ENCODE measurements around the gene CCNI. TPM values are rescaled to one million over a fixed set of nuclear protein-coding genes. Genes with fewer than 3 reads are reported as not detected.

CCNI gene, protein sequence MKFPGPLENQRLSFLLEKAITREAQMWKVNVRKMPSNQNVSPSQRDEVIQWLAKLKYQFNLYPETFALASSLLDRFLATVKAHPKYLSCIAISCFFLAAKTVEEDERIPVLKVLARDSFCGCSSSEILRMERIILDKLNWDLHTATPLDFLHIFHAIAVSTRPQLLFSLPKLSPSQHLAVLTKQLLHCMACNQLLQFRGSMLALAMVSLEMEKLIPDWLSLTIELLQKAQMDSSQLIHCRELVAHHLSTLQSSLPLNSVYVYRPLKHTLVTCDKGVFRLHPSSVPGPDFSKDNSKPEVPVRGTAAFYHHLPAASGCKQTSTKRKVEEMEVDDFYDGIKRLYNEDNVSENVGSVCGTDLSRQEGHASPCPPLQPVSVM
- total RNA-seq = 100 to 1,000 TPM; 132 to 220 (median 176) TPM

DNA sequence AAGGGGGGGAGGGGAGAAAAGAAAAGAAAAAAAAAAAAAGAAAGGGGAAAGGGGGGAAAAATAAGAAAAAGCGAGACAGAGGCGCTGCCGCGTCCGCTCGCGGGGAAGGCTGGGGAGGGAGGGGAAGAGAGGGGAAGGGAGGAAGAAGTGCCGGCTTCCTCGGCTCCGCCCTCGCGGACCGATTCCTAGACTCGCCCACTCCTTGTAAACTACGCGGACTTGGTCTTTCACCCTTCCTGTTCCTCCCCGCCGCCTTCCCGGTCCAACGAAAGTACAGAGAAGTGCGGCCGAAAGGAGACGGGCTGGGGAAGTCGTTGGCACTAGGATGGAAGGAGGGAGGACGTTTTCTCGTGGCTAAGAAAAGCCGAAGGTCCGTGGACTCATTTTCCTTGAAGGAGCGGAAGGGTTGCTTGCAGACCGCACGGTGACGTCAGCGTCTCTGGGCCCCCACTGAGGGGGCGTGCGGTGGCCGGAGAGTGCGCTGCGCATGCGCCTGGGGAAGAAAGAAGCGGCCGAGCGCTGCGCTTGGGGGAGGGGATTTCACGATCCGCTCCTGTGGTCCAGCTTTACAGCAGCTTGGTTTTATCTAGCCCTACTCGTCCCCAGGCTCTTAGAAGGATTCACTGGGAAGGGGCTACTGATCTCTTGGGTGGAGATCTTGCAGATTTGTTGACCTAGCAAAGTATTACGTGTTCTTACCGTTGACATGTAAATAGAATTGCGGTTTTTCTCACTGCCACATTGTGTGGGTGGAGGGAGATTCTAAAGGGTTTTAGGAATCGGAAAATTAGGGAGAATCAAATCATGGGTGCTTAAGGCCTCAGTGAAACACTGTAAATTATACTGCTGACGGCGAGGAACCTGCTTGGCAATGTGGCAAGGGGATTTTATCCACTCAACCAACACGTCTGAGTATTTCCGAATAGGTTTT is at the start of gene CCNI:
Gene CCNI (minus strand): TSS at position 121 of the 931 bp plus-strand sequence. CDS start 9,627 bp downstream, outside the sequence.
- peak; percentile 95 to 97 (median 97) for DNase-seq
- Histone ChIP-seq H3K27me3 (no peaks in the 10 kb centered on the region), H3K9me3 (no peaks in the 10 kb centered on the region), H3K27ac (peak within 1 kb of the TSS; percentile 96 to 100 (median 99)), H3K36me3 (no peaks in the 10 kb centered on the region), H3K4me1 (peaks cover 0 to 18% (median 1%) of the 10 kb centered on the region in 4 donors), H3K4me3 (peak within 1 kb of the TSS; percentile 69 to 95 (median 87))
- TF ChIP-seq, protein P1, sequence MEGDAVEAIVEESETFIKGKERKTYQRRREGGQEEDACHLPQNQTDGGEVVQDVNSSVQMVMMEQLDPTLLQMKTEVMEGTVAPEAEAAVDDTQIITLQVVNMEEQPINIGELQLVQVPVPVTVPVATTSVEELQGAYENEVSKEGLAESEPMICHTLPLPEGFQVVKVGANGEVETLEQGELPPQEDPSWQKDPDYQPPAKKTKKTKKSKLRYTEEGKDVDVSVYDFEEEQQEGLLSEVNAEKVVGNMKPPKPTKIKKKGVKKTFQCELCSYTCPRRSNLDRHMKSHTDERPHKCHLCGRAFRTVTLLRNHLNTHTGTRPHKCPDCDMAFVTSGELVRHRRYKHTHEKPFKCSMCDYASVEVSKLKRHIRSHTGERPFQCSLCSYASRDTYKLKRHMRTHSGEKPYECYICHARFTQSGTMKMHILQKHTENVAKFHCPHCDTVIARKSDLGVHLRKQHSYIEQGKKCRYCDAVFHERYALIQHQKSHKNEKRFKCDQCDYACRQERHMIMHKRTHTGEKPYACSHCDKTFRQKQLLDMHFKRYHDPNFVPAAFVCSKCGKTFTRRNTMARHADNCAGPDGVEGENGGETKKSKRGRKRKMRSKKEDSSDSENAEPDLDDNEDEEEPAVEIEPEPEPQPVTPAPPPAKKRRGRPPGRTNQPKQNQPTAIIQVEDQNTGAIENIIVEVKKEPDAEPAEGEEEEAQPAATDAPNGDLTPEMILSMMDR (IDR thresholded peaks at IDR 0.05) = peak in 1 of 6 experiments; percentile 4
- peak; percentile 52 to 71 for TF ChIP-seq POLR2A (IDR thresholded peaks at IDR 0.05)

DNA sequence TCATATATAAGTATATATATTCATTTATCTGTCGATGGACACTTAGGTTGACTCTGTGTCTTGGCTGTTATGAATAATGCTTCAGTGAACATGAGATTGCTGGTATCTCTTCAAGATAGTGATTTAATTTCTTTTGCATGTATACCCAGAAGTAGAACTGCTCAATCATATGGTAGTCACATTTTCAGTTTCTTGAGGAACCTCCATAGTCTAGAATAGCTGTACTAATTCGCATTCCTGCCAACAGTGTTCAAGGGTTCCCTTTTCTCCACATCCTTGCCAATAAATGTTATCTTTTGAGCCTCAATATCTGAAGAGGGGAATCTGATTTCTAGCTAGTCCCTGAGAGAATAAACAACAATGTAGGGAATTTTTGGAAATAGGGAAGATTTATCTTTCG is 48.8 kb upstream of the CCNI start:
- TF ChIP-seq, protein P1 (IDR thresholded peaks at IDR 0.05) = no peak
- no peak for TF ChIP-seq POLR2A (IDR thresholded peaks at IDR 0.05)
- Histone ChIP-seq H3K36me3 (no peaks in the 10 kb centered on the region), H3K9me3 (no peaks in the 10 kb centered on the region), H3K4me1 (peaks cover 0 to 4% (median 2%) of the 10 kb centered on the region in 4 donors), H3K27ac (no peak overlapping the region), H3K4me3 (no peak overlapping the region), H3K27me3 (no peaks in the 10 kb centered on the region)
- DNase-seq = no peak

DNA sequence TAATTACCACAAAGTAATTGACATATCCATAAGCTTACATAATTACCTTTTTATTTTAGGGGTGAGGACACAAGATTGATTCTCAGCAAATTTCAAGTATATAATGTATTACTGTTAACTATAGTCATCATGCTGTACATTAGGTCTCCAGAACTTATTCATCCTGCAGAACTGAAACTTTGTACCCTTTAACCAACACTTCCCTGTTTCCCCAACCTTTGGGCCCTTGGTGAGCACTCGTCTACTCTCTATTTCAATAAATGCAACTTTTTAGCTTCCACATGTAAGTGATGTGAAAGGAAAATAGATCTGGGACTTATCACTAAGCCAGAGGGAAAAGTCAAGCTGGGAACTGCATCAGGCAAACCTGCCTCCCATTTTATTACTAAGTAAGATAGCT is 47.6 kb upstream of the CCNI start:
- no peak for DNase-seq
- Histone ChIP-seq H3K36me3 (no peaks in the 10 kb centered on the region), H3K4me3 (no peak overlapping the region), H3K27me3 (no peaks in the 10 kb centered on the region), H3K9me3 (no peaks in the 10 kb centered on the region), H3K4me1 (peaks cover 0 to 4% (median 2%) of the 10 kb centered on the region in 4 donors), H3K27ac (no peak overlapping the region)
- TF ChIP-seq, protein P1 (IDR thresholded peaks at IDR 0.05) = no peak
- no peak for TF ChIP-seq POLR2A (IDR thresholded peaks at IDR 0.05)

DNA sequence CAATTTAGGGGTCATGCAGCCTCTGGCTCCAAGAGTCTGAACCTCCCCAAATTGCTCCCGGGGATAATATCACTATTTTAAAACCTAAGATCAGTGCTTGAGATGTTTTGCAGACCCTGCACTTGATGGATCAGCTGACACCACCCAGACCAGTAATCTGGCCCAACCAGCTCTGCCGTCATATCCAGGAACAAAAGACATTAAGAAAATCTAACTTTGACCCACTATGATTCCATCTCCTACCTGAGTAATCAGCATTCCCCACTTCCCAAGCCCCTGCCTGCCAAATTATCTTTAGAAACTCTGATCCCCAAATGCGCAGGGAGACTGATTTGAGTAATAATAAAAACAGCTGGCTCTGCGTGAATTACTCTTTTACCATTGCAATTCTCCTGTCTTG is 46.9 kb upstream of the CCNI start:
- TF ChIP-seq POLR2A (IDR thresholded peaks at IDR 0.05) = no peak
- TF ChIP-seq, protein P1 (IDR thresholded peaks at IDR 0.05) = no peak
- H3K27ac ChIP-seq = no peak overlapping the region
- H3K27me3 ChIP-seq = no peaks in the 10 kb centered on the region
- H3K9me3 ChIP-seq = no peaks in the 10 kb centered on the region
- H3K4me3 ChIP-seq = no peak overlapping the region
- H3K4me1 ChIP-seq = peaks cover 0 to 4% (median 0%) of the 10 kb centered on the region in 4 donors
- no peaks in the 10 kb centered on the region for H3K36me3 ChIP-seq
- no peak for DNase-seq

DNA sequence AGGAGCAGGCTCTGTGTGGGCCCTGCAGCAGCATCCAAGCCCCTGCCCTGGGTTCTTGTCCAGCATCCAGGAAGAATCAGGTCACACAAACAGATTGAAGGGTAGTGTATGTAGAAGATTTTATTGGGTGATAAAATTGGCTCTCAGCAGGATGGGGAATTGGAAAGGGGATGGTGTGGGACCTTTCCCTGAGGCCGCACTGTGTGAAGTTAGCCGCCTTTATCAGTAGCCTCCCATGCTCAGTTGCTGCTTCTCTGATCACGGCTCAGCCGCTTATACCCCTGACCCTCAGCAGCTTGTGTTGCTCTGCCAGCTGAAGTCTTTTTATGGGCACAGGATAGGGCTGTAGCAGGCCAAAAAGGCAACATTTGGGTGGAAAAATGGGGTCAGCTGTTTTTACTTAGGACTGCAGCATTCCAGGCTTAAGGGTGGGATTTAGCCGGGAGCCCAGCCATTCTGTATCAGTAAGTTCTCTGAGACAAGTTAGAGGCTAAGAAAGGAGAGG is 46.0 kb upstream of the CCNI start:
- TF ChIP-seq, protein P1 (IDR thresholded peaks at IDR 0.05) = no peak
- TF ChIP-seq POLR2A (IDR thresholded peaks at IDR 0.05) = no peak
- no peak for DNase-seq
- no peak overlapping the region for H3K27ac ChIP-seq
- H3K4me3 ChIP-seq = no peak overlapping the region
- no peaks in the 10 kb centered on the region for H3K4me1 ChIP-seq
- H3K27me3 ChIP-seq = no peaks in the 10 kb centered on the region
- H3K9me3 ChIP-seq = no peaks in the 10 kb centered on the region
- H3K36me3 ChIP-seq = no peaks in the 10 kb centered on the region

Data from Peyer's patch (tissue), 4 donors.